Neuronal stem cell (in vitro differentiated cells): ENCODE data around the gene PELO.

Experiments
- DNase-seq: peaks from one replicate; pipeline ENCODE4 v3.0.0-alpha.2; 2013; ENCODE audit warnings: low spot score
- H2AFZ ChIP-seq: one replicate; pipeline ENCODE4 v1.6.1; 2013; ENCODE audit warnings: mild to moderate bottlenecking, low read length, inconsistent platforms
- H2AK5ac ChIP-seq: 2 replicates; pipeline ENCODE4 v1.6.1; 2013; ENCODE audit warnings: low read depth, mild to moderate bottlenecking, inconsistent platforms, low read length, moderate library complexity, mixed read lengths
- H2BK120ac ChIP-seq: 2 replicates; pipeline ENCODE4 v1.6.1; 2013; ENCODE audit warnings: low read depth, mild to moderate bottlenecking, inconsistent platforms, low read length, moderate library complexity, mixed read lengths
- H2BK12ac ChIP-seq: one replicate; pipeline ENCODE4 v1.6.1; 2013; ENCODE audit warnings: low read length, inconsistent platforms
- H2BK15ac ChIP-seq: 2 replicates; pipeline ENCODE4 v1.6.1; 2013; ENCODE audit warnings: mild to moderate bottlenecking, low read length, inconsistent platforms, mixed read lengths
- H2BK5ac ChIP-seq: one replicate; pipeline ENCODE4 v1.6.1; 2013; ENCODE audit warnings: inconsistent platforms, mild to moderate bottlenecking, low read length, moderate library complexity
- H3K14ac ChIP-seq: one replicate; pipeline ENCODE4 v1.6.1; 2013; ENCODE audit warnings: low read length, inconsistent platforms
- H3K18ac ChIP-seq: 2 replicates; pipeline ENCODE4 v1.6.1; 2013; ENCODE audit warnings: low read length, inconsistent platforms
- H3K23ac ChIP-seq: 2 replicates; pipeline ENCODE4 v1.6.1; 2013; ENCODE audit warnings: low read depth, mild to moderate bottlenecking, mixed read lengths, low read length, inconsistent platforms; ENCODE audit not compliant: poor library complexity
- H3K27ac ChIP-seq: replicated peaks from 3 replicates; pipeline ENCODE4 v1.5.1; 2013; ENCODE audit warnings: low read length, inconsistent platforms
- H3K27me3 ChIP-seq, 3 experiments: 2 replicates each; pipeline ENCODE4 v1.6.1; 2013; ENCODE audit warnings: low read length in 3 of 3, mild to moderate bottlenecking in 2 of 3, inconsistent platforms in 1 of 3, low read depth in 1 of 3, mixed read lengths in 1 of 3, moderate library complexity in 1 of 3; ENCODE audit not compliant: control insufficient read depth in 3 of 3, insufficient read depth in 3 of 3
- H3K36me3 ChIP-seq, 2 donors: replicated peaks in 1 of 2; 2 replicates each; pipeline ENCODE4 v1.6.1; 2013; ENCODE audit warnings: low read length in 2 of 2; ENCODE audit not compliant: control insufficient read depth in 2 of 2, insufficient read depth in 2 of 2
- H3K4ac ChIP-seq: 2 replicates; pipeline ENCODE4 v1.6.1; 2013; ENCODE audit warnings: inconsistent platforms, mild to moderate bottlenecking, low read length, moderate library complexity
- H3K4me1 ChIP-seq, 2 donors: 1 replicate in 1 of 2; 2 replicates in 1 of 2; pipeline ENCODE4 v1.6.1; 2013; ENCODE audit warnings: low read length in 2 of 2, low read depth in 1 of 2; ENCODE audit not compliant: control insufficient read depth in 2 of 2, insufficient read depth in 1 of 2
- H3K4me2 ChIP-seq: one replicate; pipeline ENCODE4 v1.6.1; 2013; ENCODE audit warnings: mild to moderate bottlenecking, low read length, inconsistent platforms; ENCODE audit not compliant: insufficient read depth, poor library complexity, severe bottlenecking
- H3K4me3 ChIP-seq, 2 donors: 2 replicates each; pipeline ENCODE4 v1.5.1; 2013; ENCODE audit warnings: low read length in 2 of 2, mild to moderate bottlenecking in 2 of 2, inconsistent platforms in 1 of 2, moderate library complexity in 1 of 2
- H3K79me1 ChIP-seq: one replicate; pipeline ENCODE4 v1.6.1; 2013; ENCODE audit warnings: low read depth, mild to moderate bottlenecking, inconsistent platforms, low read length, moderate library complexity
- H3K9ac ChIP-seq: one replicate; pipeline ENCODE4 v1.6.1; 2013; ENCODE audit warnings: mild to moderate bottlenecking, low read depth, low read length, inconsistent platforms; ENCODE audit not compliant: poor library complexity
- H3K9me3 ChIP-seq, 2 donors: replicated peaks in 1 of 2; 2 replicates each; pipeline versions ENCODE3 to v1.6.1; 2013; ENCODE audit warnings: low read length in 2 of 2, mild to moderate bottlenecking in 2 of 2, inconsistent platforms in 1 of 2, low read depth in 1 of 2, mixed read lengths in 1 of 2, moderate library complexity in 1 of 2; ENCODE audit not compliant: control insufficient read depth in 2 of 2, insufficient read depth in 1 of 2
- H4K8ac ChIP-seq: one replicate; pipeline ENCODE4 v1.6.1; 2013; ENCODE audit warnings: low read depth, mild to moderate bottlenecking, inconsistent platforms, low read length, moderate library complexity
- H4K91ac ChIP-seq: one replicate; pipeline ENCODE4 v1.6.1; 2013; ENCODE audit warnings: low read length, low read depth, mild to moderate bottlenecking, inconsistent platforms; ENCODE audit not compliant: poor library complexity
- WGBS, 2 donors: extraction: QIAGEN DNeasy Blood & Tissue Kit; methylation state at CpG; one replicate each; pipeline ENCODE4 v1.1.7; 2013; ENCODE audit warnings: missing lambda C conversion rate in 2 of 2, mixed read lengths in 1 of 2; ENCODE audit not compliant: insufficient read length in 2 of 2, insufficient replicate concordance in 1 of 2; ENCODE audit errors: extremely low coverage in 2 of 2; 5-methylcytosine and 5-hydroxymethylcytosine counted together

PELO gene

GRCh38 chr5:52802272-52802973 is 14.7 kb downstream of the PELO start:
- Histone ChIP-seq H3K79me1 (peaks cover 4% of the 10 kb centered on the region), H2BK12ac (no peak overlapping the region), H2AFZ (no peak overlapping the region), H3K4me2 (no peak overlapping the region), H4K8ac (no peak overlapping the region), H2BK15ac (no peak overlapping the region), H3K36me3 (peaks cover 0 to 37% of the 10 kb centered on the region in 2 donors), H2BK5ac (no peak overlapping the region), H3K9me3 (no peaks in the 10 kb centered on the region), H3K4ac (no peak overlapping the region), H3K18ac (no peak overlapping the region), H3K9ac (no peak overlapping the region), H4K91ac (no peak overlapping the region), H3K27me3 (no peaks in the 10 kb centered on the region), H3K4me3 (peak overlapping the region in 1 of 2 donors; percentile 7), H2AK5ac (no peak overlapping the region), H3K14ac (no peak overlapping the region), H3K4me1 (peaks cover 9 to 10% of the 10 kb centered on the region in 2 donors), H3K27ac (no peak overlapping the region), H3K23ac (no peak overlapping the region), H2BK120ac (no peak overlapping the region)
- WGBS, 2 donors, result no CpG with 5 or more reads among the region's 2 CpGs
- DNase-seq, result no peak

DNA sequence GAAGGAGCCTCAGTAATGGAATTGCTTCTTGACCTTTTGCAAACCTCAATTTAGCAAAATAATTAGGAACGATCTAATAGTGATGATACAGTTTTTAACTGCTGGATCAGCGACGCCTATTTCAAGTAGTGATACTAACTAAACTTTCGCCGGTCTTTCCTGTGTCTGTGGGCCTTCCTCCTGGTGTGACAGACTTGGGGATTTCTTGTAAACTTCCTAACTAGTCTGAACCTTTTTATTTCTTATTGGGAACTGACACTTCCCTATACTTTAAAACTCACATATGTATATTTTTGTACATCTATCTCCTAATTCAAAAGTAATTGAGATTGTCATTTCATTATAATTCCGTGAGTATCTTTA is 15.2 kb downstream of the PELO start:
- Histone ChIP-seq H2BK12ac (no peak overlapping the region), H3K9me3 (no peaks in the 10 kb centered on the region), H3K79me1 (peaks cover 4% of the 10 kb centered on the region), H3K23ac (no peak overlapping the region), H3K4ac (no peak overlapping the region), H3K18ac (no peak overlapping the region), H4K91ac (no peak overlapping the region), H3K4me3 (no peak overlapping the region), H3K9ac (no peak overlapping the region), H3K27me3 (no peaks in the 10 kb centered on the region), H3K27ac (no peak overlapping the region), H2BK120ac (no peak overlapping the region), H3K4me2 (no peak overlapping the region), H2AFZ (no peak overlapping the region), H3K14ac (no peak overlapping the region), H2AK5ac (no peak overlapping the region), H3K4me1 (peaks cover 9 to 10% of the 10 kb centered on the region in 2 donors), H2BK5ac (no peak overlapping the region), H3K36me3 (peaks cover 0 to 37% of the 10 kb centered on the region in 2 donors), H2BK15ac (no peak overlapping the region), H4K8ac (no peak overlapping the region)
- DNase-seq, result no peak
- no CpG with 5 or more reads among the region's 6 CpGs for WGBS, 2 donors

- Histone ChIP-seq H2AK5ac (no peak overlapping the region), H3K27me3 (no peaks in the 10 kb centered on the region), H2AFZ (no peak overlapping the region), H3K18ac (no peak overlapping the region), H4K8ac (no peak overlapping the region), H3K14ac (no peak overlapping the region), H3K36me3 (peaks cover 0 to 37% of the 10 kb centered on the region in 2 donors), H3K4me3 (no peak overlapping the region), H3K9me3 (no peaks in the 10 kb centered on the region), H2BK5ac (no peak overlapping the region), H3K9ac (no peak overlapping the region), H2BK120ac (no peak overlapping the region), H3K4ac (no peak overlapping the region), H4K91ac (no peak overlapping the region), H2BK15ac (no peak overlapping the region), H3K4me2 (no peak overlapping the region), H3K79me1 (peaks cover 4% of the 10 kb centered on the region), H3K4me1 (peaks cover 7 to 10% of the 10 kb centered on the region in 2 donors), H3K27ac (no peak overlapping the region), H2BK12ac (no peak overlapping the region), H3K23ac (no peak overlapping the region)
- no CpG with 5 or more reads among the region's 2 CpGs for WGBS, 2 donors
- DNase-seq, result no peak
Measured at GRCh38 chr5:52804387-52804791, 16.7 kb downstream of the PELO start.

DNA sequence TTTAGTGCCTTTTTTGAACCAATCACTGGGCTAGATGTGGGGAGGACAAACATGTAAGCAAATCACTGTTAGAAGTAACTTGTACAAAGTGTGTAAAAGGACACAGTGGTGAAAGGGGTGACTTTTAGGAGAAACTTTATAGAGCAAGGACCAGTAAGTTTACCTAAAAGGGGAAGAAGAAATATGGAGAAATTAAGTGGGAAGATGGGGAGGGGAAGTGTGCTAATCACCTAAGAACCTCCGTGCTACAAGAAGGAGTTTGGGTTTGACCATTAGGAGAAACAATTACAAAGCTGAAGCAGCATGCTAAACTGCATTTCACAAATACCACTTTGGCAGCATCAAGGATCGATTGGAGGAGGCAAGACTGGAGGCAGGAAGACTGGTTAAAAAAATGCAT is 17.3 kb downstream of the PELO start:
- no peak overlapping the region for H3K18ac ChIP-seq
- peaks cover 4% of the 10 kb centered on the region for H3K79me1 ChIP-seq
- no peak overlapping the region for H3K4me3 ChIP-seq
- no peak overlapping the region for H2BK12ac ChIP-seq
- no peak overlapping the region for H3K9ac ChIP-seq
- no peak overlapping the region for H2BK120ac ChIP-seq
- no CpG with 5 or more reads among the region's 2 CpGs for WGBS, 2 donors
- H3K23ac ChIP-seq, result no peak overlapping the region
- no peak overlapping the region for H4K8ac ChIP-seq
- DNase-seq, result no peak
- no peak overlapping the region for H2AK5ac ChIP-seq
- H2AFZ ChIP-seq, result no peak overlapping the region
- H3K14ac ChIP-seq, result no peak overlapping the region
- no peak overlapping the region for H4K91ac ChIP-seq
- H2BK15ac ChIP-seq, result no peak overlapping the region
- H3K9me3 ChIP-seq, result no peaks in the 10 kb centered on the region
- H3K4ac ChIP-seq, result no peak overlapping the region
- H2BK5ac ChIP-seq, result no peak overlapping the region
- H3K27me3 ChIP-seq, result no peaks in the 10 kb centered on the region
- H3K4me2 ChIP-seq, result no peak overlapping the region
- peaks cover 0 to 37% of the 10 kb centered on the region in 2 donors for H3K36me3 ChIP-seq
- no peak overlapping the region for H3K27ac ChIP-seq
- peaks cover 8 to 10% of the 10 kb centered on the region in 2 donors for H3K4me1 ChIP-seq
